NCI-H510A treated with DMSO at 0.1 percent for 48 hours (cell line): ENCODE results near the gene OGFR.

Source experiments
- DNase-seq: peaks from one replicate; lab custom pipeline; 2025; lab: John Stamatoyannopoulos, UW

OGFR gene

DNA sequence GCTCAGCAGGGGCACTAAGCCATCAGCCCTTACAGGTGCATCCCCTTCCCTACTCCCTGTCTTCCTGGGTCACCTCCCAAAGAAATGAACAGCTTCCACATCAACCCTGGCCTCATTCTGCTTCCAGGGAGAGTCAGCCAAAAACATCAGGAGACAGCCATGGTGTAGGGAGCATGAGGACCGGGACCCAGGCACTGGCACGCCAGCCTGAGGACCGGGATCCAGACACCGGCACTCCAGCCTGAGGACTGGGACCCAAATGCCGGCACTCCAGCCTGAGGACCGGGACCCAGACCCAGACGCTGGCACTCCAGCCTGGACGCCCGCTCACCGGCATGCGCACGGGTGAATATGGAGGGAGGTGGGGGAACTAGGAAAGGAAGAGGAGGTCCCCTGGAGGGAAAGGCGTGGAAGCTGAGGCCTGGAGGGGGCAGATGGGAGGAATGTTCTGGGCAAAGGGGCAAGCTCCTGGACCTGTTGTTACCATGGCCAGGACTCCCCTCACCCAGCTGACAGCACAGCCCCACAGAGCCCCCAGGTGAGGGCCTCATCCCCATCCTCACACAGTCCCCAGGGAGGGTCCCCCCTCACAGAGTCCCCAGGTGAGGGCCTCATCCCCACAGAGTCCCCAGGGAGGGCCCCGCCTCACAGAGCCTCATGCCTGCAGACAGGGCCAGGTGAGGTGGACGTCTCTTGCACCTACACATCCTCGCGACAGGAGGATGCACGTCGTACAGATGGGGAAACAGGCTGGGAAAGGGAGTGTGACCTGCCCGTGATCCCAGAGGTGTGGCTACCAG, 34.3 kb upstream of the OGFR start:
- DNase-seq, result no peak

GRCh38 chr20:62770916-62771315, 33.7 kb upstream of the OGFR start:
- no peak for DNase-seq

DNA sequence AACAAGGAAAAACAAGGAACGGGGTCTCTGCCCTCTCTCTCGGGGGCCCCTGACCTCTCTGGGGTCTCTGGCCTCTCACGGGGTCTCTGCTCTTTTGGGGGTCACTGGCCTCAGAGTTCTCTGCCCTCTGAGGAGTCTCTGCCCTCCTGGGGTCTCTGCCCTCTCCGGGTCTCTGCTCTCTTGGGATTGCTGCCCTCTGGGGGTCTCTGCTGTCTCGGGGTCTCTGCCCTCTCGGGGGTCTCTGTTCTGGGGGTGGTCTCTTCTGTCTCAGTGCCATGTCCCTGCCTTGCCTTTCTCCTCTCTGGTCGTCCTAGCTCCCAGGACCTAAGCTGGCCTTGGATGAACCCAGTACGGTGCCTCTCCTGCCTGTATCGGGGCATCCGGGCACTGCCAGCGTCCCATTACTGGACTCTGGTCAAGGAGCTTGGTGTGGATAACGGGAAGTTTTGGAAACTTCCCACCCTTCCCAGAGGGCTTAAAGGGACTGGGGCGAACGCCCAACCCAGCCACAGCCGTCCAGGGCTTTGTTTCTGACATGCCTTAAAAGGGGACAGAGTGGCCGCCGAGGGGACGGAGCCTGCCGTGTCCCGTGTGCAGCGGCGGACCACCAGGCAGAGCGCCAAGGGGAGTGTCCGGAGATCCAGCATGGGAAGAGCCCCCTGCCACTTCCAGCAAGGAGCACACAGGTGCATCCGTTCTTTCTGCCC, 33.1 kb upstream of the OGFR start:
- DNase-seq, result no peak

DNA sequence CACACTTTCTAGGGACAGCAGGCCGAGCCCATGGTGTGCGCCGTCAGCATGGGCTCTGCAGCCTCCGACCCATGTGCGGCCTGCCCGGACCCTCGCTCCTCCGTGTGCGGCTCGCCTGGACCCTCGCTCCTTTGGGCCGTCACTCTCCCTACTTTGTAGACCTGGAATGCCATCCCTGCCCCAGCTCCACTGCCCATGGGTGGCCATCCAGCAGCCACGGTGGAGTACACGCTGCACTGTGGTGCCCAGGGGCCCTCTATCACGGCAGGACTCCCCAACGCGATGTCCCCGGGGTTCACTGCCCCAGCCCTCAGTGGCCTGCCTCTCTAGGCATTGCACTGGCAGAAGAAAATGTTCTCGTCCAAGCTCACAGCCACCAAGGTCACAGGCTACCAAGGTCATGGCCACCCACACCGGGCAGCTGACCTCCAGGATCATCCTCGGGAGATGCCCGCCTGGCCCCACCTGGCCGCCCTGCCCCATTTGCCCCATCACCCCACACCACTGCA, 32.5 kb upstream of the OGFR start:
- no peak for DNase-seq

- no peak for DNase-seq
Observed at GRCh38 chr20:62772619-62772989, 32.0 kb upstream of the OGFR start.

GRCh38 chr20:62772990-62773844, 31.4 kb upstream of the OGFR start:
- no peak for DNase-seq

- DNase-seq, result no peak
Observed at GRCh38 chr20:62773845-62774714, 30.6 kb upstream of the OGFR start.

GRCh38 chr20:62774762-62775161, 29.9 kb upstream of the OGFR start:
- DNase-seq, result no peak

DNA sequence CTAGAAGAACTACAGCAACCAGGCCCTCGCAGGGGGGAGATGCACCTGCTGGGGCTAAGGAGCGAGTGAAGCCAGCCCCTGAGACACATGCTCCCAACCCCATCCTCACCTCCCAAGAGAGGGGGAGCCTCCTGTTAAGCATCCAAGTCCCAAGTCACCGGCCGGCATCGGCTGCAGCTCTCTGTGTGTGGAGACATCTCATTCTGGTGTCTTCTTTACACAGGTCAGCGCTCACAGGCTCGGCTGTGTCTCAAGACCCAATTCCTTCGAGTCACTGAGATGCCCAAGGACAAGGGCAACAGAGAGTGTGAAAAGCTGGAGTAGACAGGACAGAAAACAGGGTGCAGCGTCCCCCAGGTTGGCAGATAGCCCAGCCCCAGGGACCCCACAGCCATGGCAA, 29.4 kb upstream of the OGFR start:
- no peak for DNase-seq

DNA sequence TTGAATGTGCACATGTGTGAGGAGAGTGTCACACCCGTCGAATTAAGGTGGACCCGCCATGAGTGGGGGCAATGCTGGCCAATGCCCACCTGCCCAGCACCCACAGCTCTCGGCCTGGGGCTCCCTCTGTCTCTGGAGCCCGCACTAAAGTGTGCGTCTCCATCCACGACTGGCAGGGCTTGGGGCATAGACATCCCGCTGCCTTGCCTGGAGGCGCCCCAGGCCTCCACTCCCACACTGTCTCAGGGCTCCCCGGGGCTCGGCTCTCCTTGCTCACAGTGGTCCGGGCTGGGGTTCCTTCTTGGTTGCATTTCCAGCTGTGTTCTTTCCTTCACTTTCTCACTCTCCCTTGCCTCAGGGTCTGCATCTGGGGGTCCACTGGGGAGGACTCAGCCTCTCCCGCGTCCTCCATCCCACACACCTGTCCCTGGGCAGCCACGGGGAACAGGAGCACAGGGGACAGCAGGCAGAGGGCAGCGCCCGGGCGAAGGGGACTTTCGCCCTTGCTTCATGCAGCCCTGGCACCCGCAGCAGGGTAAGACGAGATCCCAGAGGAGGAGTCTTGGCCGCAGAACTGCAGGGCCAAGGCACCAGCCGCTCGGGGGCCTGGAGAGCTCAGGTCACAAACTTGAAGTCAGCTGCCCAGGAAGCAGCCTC, 28.5 kb upstream of the OGFR start:
- DNase-seq, result no peak

- DNase-seq, result no peak
Observed at GRCh38 chr20:62776692-62777527, 27.7 kb upstream of the OGFR start.

GRCh38 chr20:62777528-62777830, 27.2 kb upstream of the OGFR start:
- no peak for DNase-seq

GRCh38 chr20:62778058-62778457, 26.6 kb upstream of the OGFR start:
- no peak for DNase-seq

- no peak for DNase-seq
Observed at GRCh38 chr20:62778601-62779416, 25.8 kb upstream of the OGFR start.

DNA sequence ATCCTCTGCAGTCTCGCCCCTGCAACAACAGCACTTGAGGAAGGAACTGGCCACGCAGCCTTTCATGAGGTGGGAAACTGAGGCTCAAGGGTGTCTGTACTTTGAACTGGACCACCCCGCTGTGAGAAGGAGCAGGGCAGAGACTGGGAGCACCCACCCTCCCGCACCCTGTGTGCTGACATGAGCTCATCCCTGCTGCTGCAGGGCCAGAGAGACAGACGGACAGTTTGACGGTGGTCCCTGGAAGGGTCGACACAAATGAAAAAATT, 25.3 kb upstream of the OGFR start:
- no peak for DNase-seq

DNA sequence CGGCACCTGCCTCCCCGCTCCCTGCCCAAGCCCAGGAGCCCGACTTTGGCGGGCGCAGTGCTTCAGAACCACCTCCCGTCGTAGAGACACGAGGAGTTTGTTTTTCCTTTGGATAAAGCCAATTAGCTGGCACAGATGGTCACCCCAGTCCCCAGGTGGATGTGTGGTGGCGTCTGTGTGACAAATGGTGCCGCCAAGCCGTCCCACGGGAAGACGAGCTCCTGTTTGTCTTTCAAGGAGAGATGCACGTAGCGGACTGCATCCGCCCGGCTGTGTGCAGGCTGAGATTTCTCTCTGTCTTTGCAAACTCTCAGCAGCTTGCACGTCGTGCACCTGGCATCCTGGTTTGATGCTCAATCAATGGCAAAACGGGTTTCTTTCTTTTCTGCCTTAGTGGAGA, 24.4 kb upstream of the OGFR start:
- no peak for DNase-seq

GRCh38 chr20:62780696-62781095, 23.9 kb upstream of the OGFR start:
- DNase-seq, result no peak

DNA sequence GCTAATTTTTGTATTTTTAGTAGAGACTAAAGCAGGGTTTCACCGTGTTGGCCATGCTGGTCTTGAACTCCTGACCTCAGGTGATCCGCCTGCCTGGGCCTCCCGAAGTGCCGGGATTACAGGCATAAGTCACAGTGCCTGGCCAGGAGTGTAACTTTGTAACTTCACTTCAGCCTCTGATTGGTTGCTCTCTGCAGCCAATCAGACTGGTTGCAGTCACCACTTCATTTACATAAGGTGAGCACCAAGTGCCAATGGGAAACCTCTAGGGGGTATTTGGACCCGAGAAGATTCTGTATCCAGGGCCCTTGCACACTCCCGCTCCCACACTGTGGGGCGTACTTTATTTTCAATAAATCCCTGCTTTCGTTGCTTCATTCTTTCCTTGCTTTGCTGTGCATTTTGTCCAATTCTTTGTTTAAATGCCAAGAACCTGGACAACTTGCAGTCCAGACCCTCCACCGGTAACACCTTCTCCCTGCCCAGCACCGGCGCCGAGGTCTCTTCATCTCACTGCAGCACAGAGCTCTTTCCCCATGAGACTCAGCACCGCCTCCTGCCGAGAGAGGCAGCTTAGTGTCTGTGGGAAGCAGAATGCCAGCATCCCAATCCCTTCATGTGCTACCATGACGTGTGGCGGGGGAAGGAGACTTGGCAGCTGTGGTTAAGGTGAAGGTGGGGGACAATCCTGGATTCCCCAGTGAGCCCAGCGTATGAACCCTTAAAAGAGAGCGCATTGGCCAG, 22.3 kb upstream of the OGFR start:
- no peak for DNase-seq

DNA sequence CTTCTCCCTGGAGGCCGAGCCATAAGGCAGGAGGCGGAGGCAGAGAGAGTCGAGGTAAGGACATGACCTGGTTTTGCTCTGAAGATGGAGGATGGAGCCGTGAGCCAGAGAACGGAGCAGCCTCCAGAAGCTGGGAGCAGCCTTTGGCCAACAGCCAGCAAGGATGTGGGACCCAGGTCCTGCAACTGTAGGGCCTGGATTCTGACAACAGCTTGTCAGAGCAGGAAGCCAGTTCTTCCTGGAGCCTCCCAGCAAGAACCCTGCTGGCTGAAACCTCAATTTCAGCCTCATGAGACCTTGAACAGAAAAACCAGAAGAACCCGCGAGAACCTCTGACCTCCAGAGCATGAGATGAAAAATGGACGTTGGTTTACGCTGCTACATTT, 21.7 kb upstream of the OGFR start:
- no peak for DNase-seq
